Endothelial cell of umbilical vein (primary cell): ENCODE results near the gene SELENON.

ENCODE experiments used
- CTCF ChIP-seq, 2 donors: IDR thresholded peaks; 1 replicate in 1 of 2; 2 replicates in 1 of 2; pipeline ENCODE4 v1.5.1; 2011; ENCODE audit warnings: low read length in 2 of 2, mild to moderate bottlenecking in 2 of 2, moderate library complexity in 2 of 2, control low read depth in 1 of 2, inconsistent platforms in 1 of 2, low read depth in 1 of 2; ENCODE audit not compliant: insufficient read depth in 1 of 2; ENCODE audit errors: extremely low read depth in 1 of 2
- EZH2 ChIP-seq: IDR thresholded peaks from 2 replicates; pipeline ENCODE4 v1.6.1; 2012; ENCODE audit warnings: borderline replicate concordance, low read depth, mild to moderate bottlenecking, moderate library complexity, low read length, inconsistent platforms; ENCODE audit not compliant: severe bottlenecking
- JUN ChIP-seq: IDR thresholded peaks from 2 replicates; pipeline ENCODE4 v1.6.1; 2011; ENCODE audit warnings: borderline replicate concordance, low read depth; ENCODE audit not compliant: insufficient read length, insufficient read depth
- MAX ChIP-seq: IDR thresholded peaks from 2 replicates; pipeline ENCODE4 v1.6.1; 2011; ENCODE audit not compliant: insufficient read depth, insufficient read length
- POLR2A ChIP-seq: IDR thresholded peaks from 2 replicates; pipeline ENCODE4 v1.6.1; 2012; ENCODE audit warnings: low read depth, mild to moderate bottlenecking, control low read depth, low read length
- POLR2AphosphoS5 ChIP-seq: IDR thresholded peaks from 2 replicates; pipeline ENCODE4 v1.6.1; 2012; ENCODE audit warnings: low read depth, mild to moderate bottlenecking, control low read depth, low read length, moderate library complexity; ENCODE audit not compliant: insufficient read depth

- TF ChIP-seq CTCF (IDR thresholded peaks at IDR 0.05; ENCODE audit: extremely low read depth in 1 of 2, insufficient read depth in 1 of 2, low read depth in 1 of 2, low read length in 2 of 2): no peak
- no peak for TF ChIP-seq MAX
- TF ChIP-seq POLR2A: no peak
- TF ChIP-seq POLR2AphosphoS5: no peak
- no peak for TF ChIP-seq EZH2
- no peak for TF ChIP-seq JUN
Observed at GRCh38 chr1:25844536-25845337, 44.7 kb downstream of the SELENON start.
